Subcutaneous abdominal adipose tissue (tissue), 5 donors: ENCODE measurements around the gene ZCWPW2.
A peak's percentile ranks its signal among the peaks of the same experiment; 100 is the strongest.

Experiments used
- H3K27ac ChIP-seq: one replicate; pipeline ENCODE4 v1.7.0; 2013; ENCODE audit warnings: low read depth, mild to moderate bottlenecking, inconsistent platforms, low read length, moderate library complexity
- H3K27me3 ChIP-seq, 5 donors: one replicate each; pipeline ENCODE4 v1.7.0; 2013; ENCODE audit warnings: low read length in 5 of 5, inconsistent platforms in 1 of 5; ENCODE audit not compliant: control insufficient read depth in 5 of 5, insufficient read depth in 4 of 5
- H3K36me3 ChIP-seq, 5 donors: one replicate each; pipeline ENCODE4 v1.7.0; 2013; ENCODE audit warnings: low read length in 5 of 5; ENCODE audit not compliant: control insufficient read depth in 5 of 5, insufficient read depth in 5 of 5
- H3K4me1 ChIP-seq, 5 donors: one replicate each; pipeline ENCODE4 v1.7.0; 2013; ENCODE audit warnings: low read length in 5 of 5, mild to moderate bottlenecking in 3 of 5, moderate library complexity in 1 of 5; ENCODE audit not compliant: control insufficient read depth in 5 of 5, insufficient read depth in 5 of 5
- H3K4me3 ChIP-seq, 5 donors: one replicate each; pipeline ENCODE4 v1.7.0; 2013; ENCODE audit warnings: low read length in 5 of 5, low read depth in 1 of 5
- H3K9ac ChIP-seq, 5 donors: one replicate each; pipeline ENCODE4 v1.7.0; 2013; ENCODE audit warnings: low read length in 5 of 5, mild to moderate bottlenecking in 4 of 5, moderate library complexity in 3 of 5
- H3K9me3 ChIP-seq, 5 donors: one replicate each; pipeline ENCODE4 v1.7.0; 2013; ENCODE audit warnings: low read length in 5 of 5; ENCODE audit not compliant: control insufficient read depth in 5 of 5
- donor health status: healthy.
- donor health status: healthy.
- donor health status: healthy.
- donor health status: healthy.
- donor health status: healthy.

ZCWPW2 gene

DNA sequence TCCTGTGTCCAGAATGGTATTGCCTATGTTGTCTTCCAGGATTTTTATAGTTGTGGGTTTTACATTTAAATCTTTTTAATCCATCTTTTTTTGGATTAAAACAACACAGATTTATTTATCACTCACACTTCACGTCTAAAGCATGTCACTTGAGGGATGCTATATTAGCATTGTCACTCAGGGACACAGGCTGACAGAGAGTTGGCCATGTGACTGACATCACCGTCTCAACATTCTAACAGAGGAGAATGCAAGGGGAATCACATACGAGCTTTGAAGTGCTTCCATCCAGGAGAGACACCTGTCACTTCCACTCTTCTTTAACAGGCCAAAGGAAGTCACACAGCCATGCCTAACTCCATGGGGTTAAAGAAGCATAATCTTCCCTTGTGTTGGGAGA, 204.7 kb downstream of the ZCWPW2 start:
- H3K9me3 ChIP-seq: peaks cover 0 to 3% (median 0%) of the 10 kb centered on the region in 5 donors
- no peak overlapping the region for H3K27ac ChIP-seq
- no peaks in the 10 kb centered on the region for H3K27me3 ChIP-seq
- H3K9ac ChIP-seq: no peak overlapping the region
- H3K4me3 ChIP-seq: no peak overlapping the region
- H3K36me3 ChIP-seq: no peaks in the 10 kb centered on the region
- no peaks in the 10 kb centered on the region for H3K4me1 ChIP-seq

DNA sequence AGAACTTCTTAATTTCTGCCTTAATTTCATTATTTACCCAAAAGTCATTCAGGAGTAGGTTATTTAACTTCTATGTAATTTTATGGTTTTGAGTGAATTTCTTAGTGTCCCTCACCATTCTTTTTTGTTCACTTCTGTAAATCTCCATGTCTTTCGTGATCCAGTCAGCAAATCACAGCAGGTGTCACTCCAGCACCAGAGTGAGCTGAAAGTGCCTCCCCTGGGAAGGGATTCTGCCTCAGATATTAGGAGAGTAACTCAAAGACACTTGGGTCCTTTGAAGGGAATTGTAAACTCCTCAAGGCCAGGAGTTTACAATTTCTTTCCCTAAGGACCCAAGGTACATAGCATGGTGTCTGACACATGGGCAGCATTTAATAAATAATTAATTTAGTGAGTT, 207.7 kb downstream of the ZCWPW2 start:
- Histone ChIP-seq H3K9me3 (peaks cover 0 to 3% (median 0%) of the 10 kb centered on the region in 5 donors), H3K27ac (no peak overlapping the region), H3K4me3 (no peak overlapping the region), H3K4me1 (no peaks in the 10 kb centered on the region), H3K9ac (no peak overlapping the region), H3K36me3 (no peaks in the 10 kb centered on the region), H3K27me3 (no peaks in the 10 kb centered on the region)

- no peaks in the 10 kb centered on the region for H3K4me1 ChIP-seq
Observed at GRCh38 chr3:28564211-28564610, 215.7 kb downstream of the ZCWPW2 start.

DNA sequence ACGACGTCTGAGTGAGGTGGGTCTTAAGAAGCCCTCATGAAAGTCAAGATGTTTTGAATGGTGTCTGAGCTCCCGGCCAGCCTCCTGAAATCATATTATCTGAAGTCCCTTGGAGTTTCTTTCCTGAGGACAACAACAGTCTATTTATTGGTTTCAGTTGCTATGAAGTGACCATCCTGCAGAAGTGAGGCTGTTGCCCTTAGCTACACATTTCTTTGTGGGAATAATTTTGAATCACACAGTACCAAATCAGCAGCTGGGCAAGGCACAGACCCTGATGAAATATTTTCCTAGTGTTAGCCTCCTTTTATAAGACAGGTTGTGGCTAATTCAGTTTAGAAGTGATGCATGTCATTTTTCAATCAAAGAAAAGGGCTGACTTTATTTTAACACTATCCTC, 220.8 kb downstream of the ZCWPW2 start:
- Histone ChIP-seq H3K36me3 (no peaks in the 10 kb centered on the region), H3K4me3 (no peak overlapping the region), H3K9me3 (peaks cover 0 to 7% (median 0%) of the 10 kb centered on the region in 5 donors), H3K27me3 (peaks cover 0 to 4% (median 0%) of the 10 kb centered on the region in 5 donors), H3K9ac (no peak overlapping the region), H3K27ac (no peak overlapping the region), H3K4me1 (no peaks in the 10 kb centered on the region)

More at GRCh38 chr3:28564211-28564610, 215.7 kb downstream of the ZCWPW2 start:
- Histone ChIP-seq H3K27ac (no peak overlapping the region), H3K4me3 (no peak overlapping the region), H3K36me3 (no peaks in the 10 kb centered on the region), H3K27me3 (no peaks in the 10 kb centered on the region), H3K9ac (no peak overlapping the region), H3K9me3 (peaks cover 0 to 11% (median 0%) of the 10 kb centered on the region in 5 donors)

DNA sequence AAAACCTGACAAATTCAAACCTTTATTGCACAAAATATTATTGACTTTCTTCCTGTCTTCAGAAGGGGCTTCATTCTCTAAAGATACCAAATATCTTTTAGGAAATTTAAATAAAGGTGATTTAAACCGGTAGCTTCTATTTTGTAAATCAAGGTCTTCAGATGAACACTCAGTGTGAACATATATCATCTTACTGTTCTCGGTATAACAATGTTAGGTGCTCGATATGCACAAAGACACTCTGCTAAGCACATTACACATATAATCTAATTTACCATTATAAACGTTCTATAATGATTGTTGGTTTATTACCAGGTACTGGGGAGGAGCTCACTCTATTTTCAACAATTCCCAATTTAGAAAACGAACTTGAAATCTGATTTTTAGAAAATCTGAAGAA, 225.5 kb downstream of the ZCWPW2 start:
- H3K9ac ChIP-seq: no peak overlapping the region
- H3K9me3 ChIP-seq: no peaks in the 10 kb centered on the region
- peaks cover 0 to 24% (median 21%) of the 10 kb centered on the region in 5 donors for H3K4me1 ChIP-seq
- H3K36me3 ChIP-seq: no peaks in the 10 kb centered on the region
- H3K27ac ChIP-seq: no peak overlapping the region
- H3K4me3 ChIP-seq: no peak overlapping the region
- H3K27me3 ChIP-seq: peaks cover 5 to 26% (median 19%) of the 10 kb centered on the region in 5 donors

DNA sequence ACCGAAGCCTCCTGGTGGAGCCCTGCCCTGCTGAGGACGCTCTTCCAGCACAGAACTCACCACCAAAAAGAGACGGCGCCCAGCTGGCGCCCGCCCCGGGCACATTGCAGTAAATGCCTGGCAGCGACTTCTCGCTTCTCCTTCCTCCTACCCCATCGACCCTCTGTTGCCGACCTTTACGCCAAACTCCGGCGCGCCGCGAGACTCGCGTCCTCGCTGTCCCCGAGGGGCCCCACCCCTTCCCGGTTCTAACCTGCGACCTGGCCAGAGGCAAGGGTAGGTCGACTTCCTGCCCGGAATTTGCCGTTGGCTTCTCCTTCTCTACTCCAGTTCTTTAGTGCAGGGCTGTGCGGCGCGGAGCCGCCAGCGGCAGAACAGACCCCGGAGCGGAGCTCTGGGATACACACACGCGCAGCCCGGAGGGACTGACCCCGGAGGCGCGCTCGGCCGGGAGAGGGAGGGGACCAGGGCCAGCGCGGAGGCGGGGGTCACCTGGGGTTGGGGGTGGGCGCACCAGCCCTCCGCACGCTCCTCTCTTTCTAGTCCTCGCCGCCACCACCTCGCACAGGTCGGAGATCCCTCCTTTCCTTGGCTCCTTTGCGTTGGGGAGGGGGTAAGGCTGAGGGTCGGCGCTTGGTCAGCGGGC, 226.7 kb downstream of the ZCWPW2 start:
- Histone ChIP-seq H3K27ac (no peak overlapping the region), H3K4me3 (peak overlapping the region; percentile 22 to 73 (median 62)), H3K9me3 (no peaks in the 10 kb centered on the region), H3K9ac (peak overlapping the region in 1 of 5 donors; percentile 13), H3K27me3 (peaks cover 5 to 28% (median 19%) of the 10 kb centered on the region in 5 donors), H3K36me3 (no peaks in the 10 kb centered on the region), H3K4me1 (peaks cover 0 to 24% (median 21%) of the 10 kb centered on the region in 5 donors)
